DMS153 treated with DMSO at 0.1 percent for 48 hours (cell line): ENCODE measurements around the gene DHRS2.
"Not testable (repeated sequence)": the region's sequence is repeated elsewhere in the genome, so short reads cannot be mapped to it uniquely, and the experiment has no call there.

Experiments used
- DNase-seq: peaks from one replicate; lab custom pipeline; 2025; ENCODE audit not compliant: unreplicated experiment; lab: John Stamatoyannopoulos, UW

DHRS2 gene

GRCh38 chr14:23636317-23637211, at the start of gene DHRS2:
Gene DHRS2 (plus strand): TSS chr14:23636364. CDS start chr14:23638865, 2,501 bp downstream.
- no peak for DNase-seq

- DNase-seq = peak; percentile 91
Observed at GRCh38 chr14:23588884-23589598, 47.1 kb upstream of the DHRS2 start.

- no peak for DNase-seq
Observed at GRCh38 chr14:23589606-23590005, 46.6 kb upstream of the DHRS2 start.

- no peak for DNase-seq
Observed at GRCh38 chr14:23590198-23590597, 46.0 kb upstream of the DHRS2 start.

- DNase-seq = not testable (repeated sequence)
Observed at GRCh38 chr14:23594191-23594590, 42.0 kb upstream of the DHRS2 start.

GRCh38 chr14:23600322-23600707, 35.8 kb upstream of the DHRS2 start:
- no peak for DNase-seq

- DNase-seq = no peak
Observed at GRCh38 chr14:23600806-23601205, 35.4 kb upstream of the DHRS2 start.

- DNase-seq = no peak
Observed at GRCh38 chr14:23601424-23601823, 34.7 kb upstream of the DHRS2 start.

GRCh38 chr14:23601845-23602180, 34.4 kb upstream of the DHRS2 start:
- DNase-seq = no peak

GRCh38 chr14:23602181-23603095, 33.7 kb upstream of the DHRS2 start:
- no peak for DNase-seq

GRCh38 chr14:23603103-23603502, 33.1 kb upstream of the DHRS2 start:
- DNase-seq = no peak

- no peak for DNase-seq
Observed at GRCh38 chr14:23604148-23604547, 32.0 kb upstream of the DHRS2 start.

GRCh38 chr14:23604675-23605170, 31.4 kb upstream of the DHRS2 start:
- DNase-seq = no peak

GRCh38 chr14:23605931-23606585, 30.1 kb upstream of the DHRS2 start:
- no peak for DNase-seq

- DNase-seq = no peak
Observed at GRCh38 chr14:23608454-23608853, 27.7 kb upstream of the DHRS2 start.

- DNase-seq = no peak
Observed at GRCh38 chr14:23609001-23609400, 27.2 kb upstream of the DHRS2 start.

GRCh38 chr14:23609411-23610089, 26.6 kb upstream of the DHRS2 start:
- DNase-seq = not testable (repeated sequence)

GRCh38 chr14:23610090-23610814, 25.9 kb upstream of the DHRS2 start:
- no peak for DNase-seq

- DNase-seq = no peak
Observed at GRCh38 chr14:23610815-23611289, 25.3 kb upstream of the DHRS2 start.
